PC-3 (cell line): ENCODE measurements around the gene TBX2.

Experiments used
- EZH2 ChIP-seq: fragments of 300-600 bp; sonication (generic); IDR thresholded peaks from one replicate; pipeline ENCODE4 v1.6.1; 2017; ENCODE audit warnings: antibody characterized with exemption, mild to moderate bottlenecking, low read length; ENCODE audit not compliant: unreplicated experiment
- TF ChIP-seq, protein P1 (sequence below): fragments of 300-600 bp; sonication (generic); conservative IDR thresholded peaks from 2 replicates; pipeline ENCODE4 v1.5.1; 2017; ENCODE audit warnings: antibody characterized with exemption, low read depth, mild to moderate bottlenecking, low read length

DNA sequence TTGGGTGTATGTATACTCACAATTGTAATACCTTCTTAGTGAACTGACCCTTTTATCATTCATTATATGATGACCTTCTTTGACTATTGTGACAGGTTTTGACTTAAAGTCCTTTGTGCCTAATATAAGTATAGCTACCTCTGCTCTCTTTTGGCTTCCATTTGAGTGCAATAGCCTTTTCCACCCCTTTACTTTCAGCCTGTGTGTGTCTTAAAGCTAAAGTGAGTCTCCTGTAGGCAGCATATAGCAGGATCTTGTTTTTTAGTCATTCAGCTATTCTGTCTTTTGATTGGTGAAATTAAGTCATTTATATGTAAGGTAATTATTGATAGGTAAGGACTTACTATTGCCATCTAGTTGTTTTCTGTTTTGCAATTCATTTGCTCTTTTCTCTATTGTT, 36.6 kb downstream of the TBX2 start:
- TF ChIP-seq, protein P1, sequence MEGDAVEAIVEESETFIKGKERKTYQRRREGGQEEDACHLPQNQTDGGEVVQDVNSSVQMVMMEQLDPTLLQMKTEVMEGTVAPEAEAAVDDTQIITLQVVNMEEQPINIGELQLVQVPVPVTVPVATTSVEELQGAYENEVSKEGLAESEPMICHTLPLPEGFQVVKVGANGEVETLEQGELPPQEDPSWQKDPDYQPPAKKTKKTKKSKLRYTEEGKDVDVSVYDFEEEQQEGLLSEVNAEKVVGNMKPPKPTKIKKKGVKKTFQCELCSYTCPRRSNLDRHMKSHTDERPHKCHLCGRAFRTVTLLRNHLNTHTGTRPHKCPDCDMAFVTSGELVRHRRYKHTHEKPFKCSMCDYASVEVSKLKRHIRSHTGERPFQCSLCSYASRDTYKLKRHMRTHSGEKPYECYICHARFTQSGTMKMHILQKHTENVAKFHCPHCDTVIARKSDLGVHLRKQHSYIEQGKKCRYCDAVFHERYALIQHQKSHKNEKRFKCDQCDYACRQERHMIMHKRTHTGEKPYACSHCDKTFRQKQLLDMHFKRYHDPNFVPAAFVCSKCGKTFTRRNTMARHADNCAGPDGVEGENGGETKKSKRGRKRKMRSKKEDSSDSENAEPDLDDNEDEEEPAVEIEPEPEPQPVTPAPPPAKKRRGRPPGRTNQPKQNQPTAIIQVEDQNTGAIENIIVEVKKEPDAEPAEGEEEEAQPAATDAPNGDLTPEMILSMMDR = no peak
- no peak for TF ChIP-seq EZH2
